ENCODE results near the gene GPR155. TPM values are rescaled to one million over a fixed set of nuclear protein-coding genes. Genes with fewer than 3 reads are reported as not detected.

The GPR155 gene
- total RNA-seq, 1 experiment from 2014 or later: 0.79 TPM

- no peak overlapping the region for H3K4me2 ChIP-seq
- no peak for DNase-seq
- intact Hi-C loops (cut with micrococcal nuclease; ENCODE audit: unreplicated experiment): no loop called here
- H3K27ac ChIP-seq: no peak overlapping the region
- H3K4me3 ChIP-seq: no peak overlapping the region
- no peaks in the 10 kb centered on the region for H3K36me3 ChIP-seq (ENCODE audit: low read depth)
- no peaks in the 10 kb centered on the region for H3K9me2 ChIP-seq (ENCODE audit: insufficient read depth)
- no peaks in the 10 kb centered on the region for H3K4me1 ChIP-seq (replicated peaks; ENCODE audit: insufficient read depth)
- H4K20me1 ChIP-seq (ENCODE audit: insufficient read depth): no peaks in the 10 kb centered on the region
- peaks cover 35% of the 10 kb centered on the region for H3K9me3 ChIP-seq (ENCODE audit: insufficient read depth, low read depth)
- no peaks in the 10 kb centered on the region for H3K79me2 ChIP-seq (ENCODE audit: low read depth)
- no peaks in the 10 kb centered on the region for H3F3A ChIP-seq (ENCODE audit: insufficient read depth, low read depth)
- 0 out of 2 replicates have a peak, but pooled peaks cover 17% of the 10 kb centered on the region for H3K27me3 ChIP-seq (ENCODE audit: insufficient read depth, low read depth)
- ChIA-PET CTCF (no interaction called here), POLR2A (ENCODE audit: unreplicated experiment) (interaction anchor here (0.6 kb wide), 1 partner anchor 104 kb away, joined by 5 read pairs; no protein-coding TSS in a partner anchor)
- TF ChIP-seq EZH2 (IDR thresholded peaks at IDR 0.05; ENCODE audit: low read depth): no peak
- no peak overlapping the region for H2AFZ ChIP-seq
- no TSS peak for BruUV-seq (replicated peaks)
Measured at GRCh38 chr2:174510583-174511189, 23.9 kb upstream of the GPR155 start.

- Histone ChIP-seq H4K20me1 (ENCODE audit: insufficient read depth) (no peaks in the 10 kb centered on the region), H3F3A (ENCODE audit: insufficient read depth, low read depth) (no peaks in the 10 kb centered on the region), H2AFZ (no peak overlapping the region), H3K27ac (no peak overlapping the region), H3K79me2 (ENCODE audit: low read depth) (no peaks in the 10 kb centered on the region), H3K4me3 (no peak overlapping the region), H3K27me3 (ENCODE audit: insufficient read depth, low read depth) (0 out of 2 replicates have a peak, but pooled peaks cover 3% of the 10 kb centered on the region), H3K36me3 (ENCODE audit: low read depth) (no peaks in the 10 kb centered on the region), H3K4me2 (no peak overlapping the region), H3K9me3 (ENCODE audit: insufficient read depth, low read depth) (0 out of 2 replicates have a peak, but pooled peaks cover 3% of the 10 kb centered on the region), H3K4me1 (replicated peaks; ENCODE audit: insufficient read depth) (no peaks in the 10 kb centered on the region), H3K9me2 (ENCODE audit: insufficient read depth) (no peaks in the 10 kb centered on the region)
- CTCF ChIA-PET: no interaction called here
- no TSS peak for BruUV-seq (replicated peaks)
- TF ChIP-seq CTCF (conservative IDR thresholded peaks at IDR 0.05) (no peak), EZH2 (IDR thresholded peaks at IDR 0.05; ENCODE audit: low read depth) (no peak)
- POLR2A ChIA-PET (ENCODE audit: unreplicated experiment): interaction anchor here (0.6 kb wide), 1 partner anchor 135 kb away, joined by 3 read pairs; no protein-coding TSS in a partner anchor
- no peak for DNase-seq
- intact Hi-C loops (cut with micrococcal nuclease; ENCODE audit: unreplicated experiment): no loop called here
Measured at GRCh38 chr2:174503161-174503809, 16.5 kb upstream of the GPR155 start.

- ChIA-PET POLR2A (ENCODE audit: unreplicated experiment) (no interaction called here), CTCF (interaction anchor here (0.6 kb wide), 1 partner anchor 36 kb away, joined by 3 read pairs; no protein-coding TSS in a partner anchor)
- intact Hi-C loops (cut with micrococcal nuclease; ENCODE audit: unreplicated experiment): no loop called here
Measured at GRCh38 chr2:174499371-174499770, 12.5 kb upstream of the GPR155 start.

More at GRCh38 chr2:174499371-174499770, 12.5 kb upstream of the GPR155 start:
- no TSS peak for BruUV-seq (replicated peaks)
- Histone ChIP-seq H3K4me3 (no peak overlapping the region), H3K79me2 (ENCODE audit: low read depth) (no peaks in the 10 kb centered on the region), H3K27ac (no peak overlapping the region), H3K4me1 (replicated peaks; ENCODE audit: insufficient read depth) (no peaks in the 10 kb centered on the region), H3K36me3 (ENCODE audit: low read depth) (no peaks in the 10 kb centered on the region), H3K27me3 (ENCODE audit: insufficient read depth, low read depth) (0 out of 2 replicates have a peak, but pooled peaks cover 3% of the 10 kb centered on the region), H3K4me2 (no peak overlapping the region), H3K9me3 (ENCODE audit: insufficient read depth, low read depth) (0 out of 2 replicates have a peak, but pooled peaks cover 3% of the 10 kb centered on the region), H4K20me1 (ENCODE audit: insufficient read depth) (no peaks in the 10 kb centered on the region), H3F3A (ENCODE audit: insufficient read depth, low read depth) (no peaks in the 10 kb centered on the region), H3K9me2 (ENCODE audit: insufficient read depth) (no peaks in the 10 kb centered on the region), H2AFZ (no peak overlapping the region)
- DNase-seq: no peak
- TF ChIP-seq CTCF (conservative IDR thresholded peaks at IDR 0.05) (no peak), EZH2 (IDR thresholded peaks at IDR 0.05; ENCODE audit: low read depth) (no peak)

Measured in PC-9 (cell line).